Glomerular endothelial cell (primary cell): Measurements from ENCODE around the gene EBI3. TPM values are rescaled to one million over a fixed set of nuclear protein-coding genes. Genes with fewer than 3 reads are reported as not detected.
A peak's percentile ranks its signal among the peaks of the same experiment; 100 is the strongest.
"Not testable (repeated sequence)": the region's sequence is repeated elsewhere in the genome, so short reads cannot be mapped to it uniquely, and the experiment has no call there.

ENCODE experiments used
- DNase-seq: peaks from one replicate; pipeline ENCODE4 v3.0.0-alpha.2; 2011; ENCODE audit warnings: low read depth, low spot score; ENCODE audit errors: extremely low read depth
- total RNA-seq: library from RNA; depleted of rRNA; stranded (reverse); fragments of >200 nt; gene quantifications from 2 replicates; pipeline ENCODE4 v1.2.3, GENCODE V29; 2015

The EBI3 gene
- total RNA-seq = 9.0 and 14.2 TPM in 2 replicates

DNA sequence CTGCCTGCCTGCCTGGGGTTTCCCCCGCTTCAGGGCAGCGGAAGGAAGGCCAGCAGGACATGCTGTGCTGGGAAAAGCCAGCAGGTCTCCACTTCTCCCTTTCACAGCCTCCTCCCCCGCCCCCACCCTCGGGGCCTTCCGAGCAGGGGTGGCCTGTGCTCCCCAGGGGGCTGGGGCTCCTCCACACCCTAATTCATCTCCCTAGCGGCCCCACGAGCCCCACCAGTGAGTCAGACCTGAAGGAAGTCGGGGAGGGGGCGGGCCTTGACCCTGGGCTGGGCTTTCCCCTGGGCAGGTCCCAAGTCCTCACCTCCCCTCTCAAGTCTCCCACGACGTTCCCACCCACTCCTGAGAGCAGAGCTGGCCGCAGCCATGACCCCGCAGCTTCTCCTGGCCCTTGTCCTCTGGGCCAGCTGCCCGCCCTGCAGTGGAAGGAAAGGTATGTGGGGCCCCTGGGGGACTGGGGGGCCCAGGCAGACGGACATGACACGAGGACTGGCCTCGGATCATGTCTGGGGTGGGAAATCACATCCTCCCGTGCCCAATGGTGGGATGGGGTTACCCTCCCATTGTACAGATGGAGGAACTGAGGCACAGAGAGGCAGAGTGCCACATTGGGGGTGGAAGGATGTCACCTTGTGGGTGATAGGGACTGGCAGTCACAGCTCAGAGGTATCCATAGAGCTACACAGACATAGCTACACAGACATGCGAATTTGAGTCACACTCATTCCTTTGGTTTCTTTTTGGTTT is at the start of gene EBI3:
Gene EBI3, plus strand, starts transcription at position 345 of the 753 bp plus-strand sequence. Its CDS starts 28 bp downstream, at position 373.
- no peak for DNase-seq

- no peak for DNase-seq
Observed at GRCh38 chr19:4181053-4181508, 48.2 kb upstream of the EBI3 start.

- peak; percentile 48 for DNase-seq
Observed at GRCh38 chr19:4182084-4182810, 47.1 kb upstream of the EBI3 start, which contains the start of the genes ANKRD24 and SIRT6. Gene ANKRD24 (plus strand): TSS chr19:4182689. CDS start chr19:4186426, 3,737 bp downstream. Gene SIRT6 (minus strand): TSS chr19:4182563. CDS start chr19:4182539, 24 bp downstream.

- no peak for DNase-seq
Observed at GRCh38 chr19:4183967-4184717, 45.2 kb upstream of the EBI3 start.

DNA sequence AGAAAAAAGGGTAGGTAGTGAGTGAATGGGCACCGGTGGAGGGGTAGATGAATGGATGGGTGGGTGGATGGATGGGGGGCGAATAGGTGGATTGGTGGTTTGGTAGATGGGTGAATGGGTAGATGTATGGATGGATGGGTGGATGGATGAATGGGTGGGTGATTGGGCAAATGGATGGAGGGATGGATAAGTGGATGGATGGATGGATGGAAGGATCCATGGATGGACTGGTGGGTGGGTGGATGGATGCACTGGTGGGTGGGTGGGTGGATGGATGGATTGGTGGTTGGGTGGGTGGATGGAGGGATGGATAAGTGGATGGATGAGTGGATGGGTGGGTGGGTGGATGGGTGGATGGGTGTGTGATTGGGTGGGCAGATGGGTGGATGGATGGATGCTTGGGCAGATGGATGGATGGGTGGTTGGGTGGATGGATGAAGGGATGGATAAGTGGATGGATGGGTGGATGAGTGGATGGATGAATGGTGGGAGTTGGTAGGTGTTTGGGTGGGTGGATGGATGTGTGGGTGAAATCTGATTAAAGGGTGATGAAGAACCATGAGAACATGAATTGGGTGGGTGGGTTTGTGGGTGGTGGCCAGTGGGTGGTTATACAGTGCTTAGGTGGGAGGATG is 44.5 kb upstream of the EBI3 start:
- no peak for DNase-seq

GRCh38 chr19:4185413-4186086 is 43.8 kb upstream of the EBI3 start:
- DNase-seq = no peak

DNA sequence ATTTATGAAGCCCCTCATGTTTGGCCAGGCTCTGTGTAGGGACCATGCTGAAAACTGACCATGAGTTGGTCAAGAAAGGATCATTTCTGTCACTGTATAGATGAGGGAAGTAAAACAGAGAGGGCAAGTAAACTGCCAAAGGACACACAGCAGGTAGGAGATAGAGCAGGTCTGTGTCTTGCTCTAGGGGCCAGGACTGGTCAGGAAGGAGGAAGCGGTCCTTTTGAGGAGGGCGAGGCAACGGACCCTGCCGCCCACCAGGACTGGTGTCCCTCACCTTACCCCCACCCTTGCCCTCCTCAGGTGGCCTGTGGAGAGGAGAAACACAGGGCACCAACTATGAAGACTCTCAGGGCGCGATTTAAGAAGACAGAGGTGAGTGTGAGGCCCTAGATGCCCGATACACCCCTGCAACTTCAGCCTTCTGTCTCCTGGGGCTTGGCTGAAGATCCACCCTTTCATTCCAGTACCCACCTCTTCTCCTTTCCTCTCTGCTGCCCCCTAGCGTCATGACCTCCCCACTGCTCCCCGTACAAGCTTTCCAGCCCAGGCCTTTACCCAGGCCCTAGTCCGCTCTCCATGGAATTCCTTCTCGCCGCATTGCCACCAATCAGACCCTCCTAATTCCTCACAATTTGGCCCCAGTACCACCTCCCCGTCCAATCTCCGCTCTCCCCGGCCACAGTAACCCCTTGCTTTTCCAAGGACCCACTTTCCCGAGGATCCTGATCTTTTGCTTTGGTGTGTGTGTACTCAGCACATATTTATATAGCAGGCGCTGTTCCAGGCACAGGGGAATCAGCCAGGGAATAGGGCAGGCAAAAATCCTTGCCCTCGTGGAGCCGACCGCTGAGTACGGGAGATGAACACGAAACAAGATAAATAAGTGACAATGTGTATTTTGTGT is 43.0 kb upstream of the EBI3 start:
- no peak for DNase-seq

DNA sequence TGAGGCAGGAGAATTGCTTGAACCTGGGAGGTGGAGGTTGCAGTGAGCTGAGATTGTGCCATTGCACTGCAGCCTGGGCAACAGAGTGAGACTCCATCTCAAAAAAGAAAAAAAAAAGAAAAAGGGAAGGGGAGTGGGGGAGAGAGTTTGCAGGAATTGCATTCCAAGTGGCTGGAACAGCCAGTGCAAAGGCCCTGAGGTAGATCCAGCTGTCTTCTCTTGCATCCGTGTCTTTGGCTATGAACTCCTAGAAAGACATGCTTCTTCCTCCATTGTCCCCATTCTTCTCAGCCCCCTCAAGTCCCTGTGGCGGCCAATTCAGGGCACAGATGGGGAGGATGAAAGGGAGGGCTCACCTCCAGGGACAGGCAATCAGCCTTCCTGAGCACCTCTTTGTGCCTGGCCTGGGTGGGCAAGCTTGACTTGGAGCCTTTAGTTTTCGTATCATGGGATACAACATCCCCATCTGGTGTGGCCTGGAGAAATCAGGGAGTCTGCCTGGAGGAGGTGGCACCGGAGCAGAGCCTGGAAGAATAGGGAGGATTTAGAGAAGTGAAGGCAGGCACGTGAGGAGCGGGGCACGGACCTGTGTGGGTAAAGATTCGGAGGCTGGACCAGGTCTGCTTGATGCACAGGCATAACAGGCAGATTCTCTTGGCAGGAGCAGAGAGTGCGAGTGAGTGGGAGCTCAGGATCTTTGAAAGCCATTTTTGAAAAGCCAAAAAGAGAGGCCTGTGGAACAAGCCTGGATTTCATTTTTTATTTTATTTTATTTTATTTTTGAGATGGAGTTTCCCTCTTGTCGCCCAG is 41.8 kb upstream of the EBI3 start:
- no peak for DNase-seq

- DNase-seq = no peak
Observed at GRCh38 chr19:4189641-4190040, 39.7 kb upstream of the EBI3 start.

DNA sequence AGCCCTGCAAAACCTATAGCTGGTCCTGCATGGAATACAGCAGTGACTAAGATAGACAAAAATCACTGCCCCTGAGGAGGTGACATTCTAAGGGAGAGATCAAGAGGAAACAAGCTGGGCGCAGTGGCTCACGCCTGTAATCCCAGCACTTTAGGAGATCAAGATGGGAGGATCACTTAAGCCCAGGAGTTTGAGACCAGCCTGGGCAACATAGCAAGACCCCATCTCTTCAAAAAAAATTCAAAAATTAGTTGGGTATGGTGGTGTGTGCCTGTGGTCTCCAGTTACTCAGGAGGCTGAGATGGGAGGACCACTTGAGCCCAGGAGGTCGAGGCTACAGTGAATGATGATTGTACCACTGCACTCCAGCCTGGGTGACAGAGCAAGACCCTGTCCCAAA is 36.8 kb upstream of the EBI3 start:
- DNase-seq = not testable (repeated sequence)

DNA sequence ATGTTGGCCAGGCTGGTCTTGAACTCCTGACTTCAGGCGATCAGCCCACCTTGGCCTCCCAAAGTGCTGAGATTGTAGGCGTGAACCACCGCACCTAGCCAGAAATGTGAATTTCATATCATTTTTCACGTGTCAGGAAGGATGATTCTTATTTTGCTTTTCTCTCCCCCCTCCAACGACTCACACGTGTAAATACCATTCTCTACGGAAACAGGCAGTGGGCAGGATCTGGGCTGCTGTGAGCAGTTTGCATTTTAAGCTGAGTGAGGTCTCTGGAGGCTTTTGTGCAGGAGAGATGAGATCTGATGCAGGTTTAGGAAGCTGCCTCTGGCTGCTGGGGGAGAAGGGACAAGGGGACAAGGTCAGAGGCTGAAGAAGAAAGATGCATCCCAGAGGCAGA is 35.0 kb upstream of the EBI3 start:
- no peak for DNase-seq

DNA sequence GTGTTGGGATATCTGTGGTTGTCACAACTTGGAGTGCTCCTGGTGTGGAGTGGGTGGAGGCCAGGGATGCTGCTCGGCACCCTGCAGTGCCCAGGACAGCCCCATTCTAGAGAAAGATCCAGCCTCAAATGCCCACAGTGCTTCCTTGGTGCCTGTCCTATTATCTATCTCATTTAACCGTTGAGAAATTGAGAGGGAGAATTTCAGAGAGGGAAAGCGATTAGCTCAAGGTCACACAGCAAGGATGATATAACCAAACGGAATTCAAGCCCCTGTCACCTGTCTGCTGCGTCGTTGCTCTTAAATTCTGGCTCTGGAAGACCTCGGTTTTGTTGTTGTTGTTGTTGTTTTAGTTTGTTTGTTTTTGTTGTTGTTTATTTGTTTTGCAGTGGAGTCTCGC is 33.3 kb upstream of the EBI3 start:
- DNase-seq = no peak

- DNase-seq = no peak
Observed at GRCh38 chr19:4196587-4197148, 32.7 kb upstream of the EBI3 start.

GRCh38 chr19:4197228-4197624 is 32.1 kb upstream of the EBI3 start:
- no peak for DNase-seq

GRCh38 chr19:4197625-4198466 is 31.5 kb upstream of the EBI3 start:
- DNase-seq = no peak

- DNase-seq = no peak
Observed at GRCh38 chr19:4198467-4199126, 30.7 kb upstream of the EBI3 start.
